HEK293T (cell line): ENCODE data around the gene HPSE2.

Experiments used
- CTCF ChIA-PET: fragments of 350-600 bp; formaldehyde crosslinking; extraction: SDS; loops from one replicate; lab custom pipeline; 2021; ENCODE audit warnings: antibody characterized with exemption, inconsistent platforms; lab: Yijun Ruan, JAX
- POLR2A ChIA-PET: fragments of 350-600 bp; formaldehyde crosslinking; extraction: SDS; loops from one replicate; lab custom pipeline; 2020; ENCODE audit warnings: antibody characterized with exemption, inconsistent platforms; lab: Yijun Ruan, JAX
- DNase-seq: peaks from one replicate; pipeline ENCODE4 v3.0.0; 2012; ENCODE audit warnings: mixed read lengths; ENCODE audit errors: extremely low spot score
- ARNT ChIP-seq: fragments of 450-650 bp; IDR thresholded peaks from 2 replicates; pipeline ENCODE4 v1.6.1; 2017; ENCODE audit warnings: mild to moderate bottlenecking
- BHLHE40 ChIP-seq: fragments of 450-650 bp; IDR thresholded peaks from 2 replicates; pipeline ENCODE4 v1.6.1; 2016; ENCODE audit warnings: mild to moderate bottlenecking, moderate library complexity, borderline replicate concordance
- CTBP1 ChIP-seq: fragments of 450-650 bp; IDR thresholded peaks from 2 replicates; pipeline ENCODE4 v1.6.1; 2016; ENCODE audit warnings: borderline replicate concordance
- ELF4 ChIP-seq: fragments of 450-650 bp; IDR thresholded peaks from 2 replicates; pipeline ENCODE4 v1.6.1; 2017; ENCODE audit warnings: antibody characterized with exemption
- FOXA1 ChIP-seq: fragments of 450-650 bp; IDR thresholded peaks from 2 replicates; pipeline ENCODE4 v1.6.1; 2016; ENCODE audit warnings: mild to moderate bottlenecking
- FOXK2 ChIP-seq: fragments of 450-650 bp; IDR thresholded peaks from 2 replicates; pipeline ENCODE4 v1.6.1; 2016; ENCODE audit warnings: mild to moderate bottlenecking
- FOXM1 ChIP-seq: fragments of 450-650 bp; IDR thresholded peaks from 2 replicates; pipeline ENCODE4 v1.6.1; 2017; ENCODE audit warnings: mild to moderate bottlenecking, borderline replicate concordance
- HDGF ChIP-seq: fragments of 450-650 bp; IDR thresholded peaks from 2 replicates; pipeline ENCODE4 v1.6.1; 2017; ENCODE audit warnings: antibody characterized with exemption, borderline replicate concordance
- L3MBTL2 ChIP-seq: fragments of 450-650 bp; conservative IDR thresholded peaks from 2 replicates; pipeline ENCODE4 v1.6.1; 2016; ENCODE audit warnings: mild to moderate bottlenecking
- LEF1 ChIP-seq: fragments of 450-650 bp; IDR thresholded peaks from 2 replicates; pipeline ENCODE4 v1.6.1; 2017; ENCODE audit warnings: mild to moderate bottlenecking, borderline replicate concordance
- NFRKB ChIP-seq: fragments of 450-650 bp; IDR thresholded peaks from 2 replicates; pipeline ENCODE4 v1.6.1; 2016; ENCODE audit warnings: mild to moderate bottlenecking, moderate library complexity
- PKNOX1 ChIP-seq: fragments of 450-650 bp; IDR thresholded peaks from 2 replicates; pipeline ENCODE4 v1.6.1; 2016
- SP1 ChIP-seq: fragments of 450-650 bp; IDR thresholded peaks from 2 replicates; pipeline ENCODE4 v1.6.1; 2017
- SUZ12 ChIP-seq: fragments of 450-650 bp; IDR thresholded peaks from 2 replicates; pipeline ENCODE4 v1.6.1; 2016; ENCODE audit warnings: mild to moderate bottlenecking
- TARDBP ChIP-seq: fragments of 450-650 bp; IDR thresholded peaks from 2 replicates; pipeline ENCODE4 v1.6.1; 2016
- ZNF384 ChIP-seq: fragments of 450-650 bp; IDR thresholded peaks from 2 replicates; pipeline ENCODE4 v1.6.1; 2016

HPSE2 gene

DNA sequence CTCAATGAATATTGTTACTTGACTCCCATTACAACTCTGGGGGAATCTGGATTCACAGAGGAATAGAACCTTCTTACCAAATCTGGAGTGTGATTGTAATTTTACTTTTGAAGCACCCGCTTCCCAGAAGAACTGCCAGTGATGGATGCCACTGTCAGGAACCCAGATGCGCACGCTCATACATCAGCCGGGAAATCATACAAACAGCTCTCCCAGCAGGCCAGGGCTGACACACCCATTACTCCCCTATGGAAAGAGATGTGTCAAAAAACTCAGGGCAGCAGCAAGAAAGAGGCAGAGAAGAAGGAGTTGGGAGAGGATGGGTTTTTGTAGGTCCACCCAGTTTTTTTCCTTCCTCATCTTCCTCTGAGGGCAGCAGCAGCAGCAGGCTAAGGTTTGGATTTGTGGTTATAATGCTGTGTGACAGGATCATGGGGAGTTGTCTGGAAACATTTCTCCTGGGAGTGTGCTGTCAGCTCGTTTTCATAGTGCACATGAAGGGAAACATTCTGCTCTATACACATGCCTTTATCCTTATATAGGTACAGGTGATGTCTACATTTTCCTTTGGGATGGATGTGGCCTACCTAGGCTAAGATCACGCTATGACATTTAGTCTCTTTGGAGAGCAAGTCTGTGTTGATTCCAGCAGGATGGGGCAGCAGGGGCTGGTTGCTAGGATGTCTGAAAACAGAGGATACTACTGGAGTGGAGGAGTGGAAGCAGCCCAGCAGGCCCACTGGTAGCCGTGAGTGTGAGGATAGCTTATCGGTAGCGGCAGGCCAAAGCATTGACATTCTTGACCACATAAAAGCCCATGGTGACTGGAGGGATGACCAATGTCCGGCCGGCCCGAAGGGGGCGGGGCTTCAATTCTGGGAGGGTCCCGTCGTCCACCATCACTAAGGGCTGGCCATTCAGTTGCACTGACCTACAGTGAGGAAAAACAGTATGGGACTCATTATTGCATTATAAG, 776.6 kb downstream of the HPSE2 start:
- no peak for DNase-seq
- CTCF ChIA-PET, result no interaction called here
- TF ChIP-seq NFRKB (no peak), FOXK2 (no peak), L3MBTL2 (no peak), HDGF (no peak), BHLHE40 (no peak), ELF4 (no peak), FOXA1 (no peak), SP1 (no peak), FOXM1 (no peak), LEF1 (no peak), TARDBP (no peak), ZNF384 (no peak), CTBP1 (no peak), PKNOX1 (no peak), ARNT (no peak)
- POLR2A ChIA-PET, result no interaction called here

DNA sequence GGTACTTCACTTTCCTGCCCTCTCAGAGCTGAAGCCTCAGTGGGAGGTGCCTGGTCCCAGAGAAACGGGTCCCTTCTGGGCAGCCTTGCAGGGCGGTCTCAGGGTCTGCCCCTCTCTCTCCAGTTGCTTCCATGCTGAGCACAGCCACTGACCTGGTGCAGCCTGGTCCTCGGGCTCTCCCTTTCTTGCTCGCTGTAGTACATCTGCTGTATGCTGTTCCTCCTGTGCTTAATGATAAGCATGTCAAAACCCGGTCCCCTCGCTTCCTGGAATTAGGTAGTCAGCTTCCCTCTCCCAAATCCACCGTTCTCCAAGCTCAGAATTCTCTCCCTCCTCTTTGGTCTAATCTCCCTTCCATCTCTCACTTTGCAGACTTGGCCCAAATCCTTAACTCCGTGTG, 777.9 kb downstream of the HPSE2 start:
- POLR2A ChIA-PET, result no interaction called here
- CTCF ChIA-PET, result interaction anchor here (1.7 kb wide), 1 partner anchor 9 kb away, joined by 4 read pairs; no protein-coding TSS in a partner anchor

DNA sequence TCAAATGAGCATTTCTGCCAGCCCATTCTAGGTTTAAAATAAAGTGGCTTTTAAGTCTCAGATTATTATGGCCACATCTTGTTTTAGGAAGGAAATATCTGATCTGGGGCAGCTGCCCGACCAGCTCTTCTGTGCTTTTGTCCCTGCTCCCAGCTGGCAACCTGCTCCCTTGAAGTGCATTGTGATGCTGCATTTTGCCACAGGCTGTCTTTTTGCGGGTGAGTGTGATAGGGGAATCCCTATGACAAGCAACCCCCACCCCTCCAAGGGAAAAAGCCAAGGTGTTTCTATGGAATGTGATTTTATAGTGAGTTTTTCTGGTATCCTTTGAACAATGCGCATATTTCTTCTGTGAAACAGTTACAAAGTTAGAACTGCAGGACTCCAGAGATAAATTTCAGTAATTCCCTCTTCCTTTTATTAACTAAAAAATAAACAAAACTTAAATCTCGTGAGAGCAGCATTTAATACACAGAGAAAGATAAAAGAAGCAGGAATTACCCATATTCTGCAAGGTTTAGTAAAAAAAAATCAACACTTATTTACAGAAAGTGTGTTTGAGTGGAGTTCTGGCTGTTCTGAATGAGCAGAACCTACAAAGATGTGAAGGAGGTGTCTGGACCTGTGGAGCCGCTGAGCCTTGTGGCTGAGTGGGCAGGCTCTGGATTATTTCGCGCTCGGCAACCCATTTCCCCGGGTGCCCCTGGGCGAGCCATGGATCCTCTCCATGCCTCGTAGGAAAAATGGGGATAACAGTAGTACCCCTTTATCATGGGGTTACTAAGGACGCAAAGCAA, 778.8 kb downstream of the HPSE2 start:
- TF ChIP-seq L3MBTL2 (no peak), SUZ12 (no peak), ELF4 (no peak)
- ChIA-PET CTCF (interaction anchor here (1.7 kb wide), 1 partner anchor 10 kb away, joined by 4 read pairs; no protein-coding TSS in a partner anchor), POLR2A (no interaction called here)
- no peak for DNase-seq

More for the DNA sequence above, 777.9 kb downstream of the HPSE2 start:
- TF ChIP-seq L3MBTL2, result no peak
- no peak for TF ChIP-seq ZNF384
- TF ChIP-seq SUZ12, result no peak
- TF ChIP-seq PKNOX1, result no peak
- DNase-seq, result no peak

GRCh38 chr10:98456043-98456570, 779.5 kb downstream of the HPSE2 start:
- POLR2A ChIA-PET, result no interaction called here
- no peak for DNase-seq
- no peak for TF ChIP-seq HDGF
- no peak for TF ChIP-seq TARDBP
- no peak for TF ChIP-seq PKNOX1
- TF ChIP-seq FOXA1, result no peak
- no peak for TF ChIP-seq SUZ12
- no peak for TF ChIP-seq BHLHE40
- TF ChIP-seq LEF1, result no peak
- no peak for TF ChIP-seq FOXK2
- TF ChIP-seq L3MBTL2, result no peak
- no peak for TF ChIP-seq FOXM1
- no peak for TF ChIP-seq ELF4
- TF ChIP-seq ZNF384, result no peak
- no peak for TF ChIP-seq CTBP1
- CTCF ChIA-PET, result no interaction called here

DNA sequence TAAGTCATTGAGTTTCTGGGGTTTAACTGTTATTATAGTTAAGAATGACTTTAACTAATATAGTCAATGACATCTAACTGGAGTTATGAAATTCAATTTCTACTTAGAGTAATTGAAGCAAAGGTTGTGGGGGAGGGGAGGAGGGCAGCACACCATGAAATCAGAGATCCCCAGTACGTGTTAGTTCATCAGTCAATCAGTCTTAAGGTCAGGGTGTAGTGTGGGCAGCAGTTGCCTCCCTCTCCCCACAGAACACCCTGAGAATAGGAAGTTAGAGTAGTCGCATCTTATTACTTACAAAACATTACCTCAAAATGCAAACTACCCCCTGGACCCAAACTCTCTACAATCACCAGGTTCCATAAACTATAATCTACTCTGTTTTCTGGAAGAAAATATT, 781.9 kb downstream of the HPSE2 start:
- TF ChIP-seq TARDBP (no peak), BHLHE40 (no peak), SUZ12 (no peak), L3MBTL2 (no peak), FOXK2 (no peak), FOXM1 (no peak), HDGF (no peak), LEF1 (no peak), SP1 (no peak), NFRKB (no peak), FOXA1 (no peak), ELF4 (no peak), PKNOX1 (no peak), ZNF384 (no peak), ARNT (no peak), CTBP1 (no peak)
- CTCF ChIA-PET, result no interaction called here
- DNase-seq, result no peak
- POLR2A ChIA-PET, result no interaction called here
